ENCODE data around the gene P2RX1.

- TF ChIP-seq CTCF (conservative IDR thresholded peaks at IDR 0.05; ENCODE audit: low read depth in 2 of 2) (no peak), EZH2 (IDR thresholded peaks at IDR 0.05; ENCODE audit: low read depth, unreplicated experiment) (no peak), REST (IDR thresholded peaks at IDR 0.05; ENCODE audit: unreplicated experiment) (no peak), EZH2phosphoT487 (IDR thresholded peaks at IDR 0.05; ENCODE audit: unreplicated experiment) (no peak), STAT1 (IDR thresholded peaks at IDR 0.05; ENCODE audit: unreplicated experiment) (no peak)
Observed at GRCh38 chr17:3962217-3962964, 46.1 kb upstream of the P2RX1 start.
